ENCODE measurements around the gene CATSPERB. TPM values are rescaled to one million over a fixed set of nuclear protein-coding genes. Genes with fewer than 3 reads are reported as not detected.

Gene CATSPERB
- total and polyA plus RNA-seq, 2 experiments from 2014 or later: 0.27 to 0.38 TPM

- TF ChIP-seq CREB1 (CRISPR knock-in tag; IDR thresholded peaks at IDR 0.05; ENCODE audit: low read depth) (no peak), ETS1 (IDR thresholded peaks at IDR 0.05) (no peak), ZNF114 (CRISPR knock-in tag; IDR thresholded peaks at IDR 0.05) (no peak), JUNB (IDR thresholded peaks at IDR 0.05; ENCODE audit: unreplicated experiment) (no peak), EZH2 (IDR thresholded peaks at IDR 0.05; ENCODE audit: low read depth, unreplicated experiment) (no peak), REST (IDR thresholded peaks at IDR 0.05; ENCODE audit: unreplicated experiment) (no peak), EZH2phosphoT487 (IDR thresholded peaks at IDR 0.05; ENCODE audit: unreplicated experiment) (no peak)
These were observed 3.2 kb downstream of the CATSPERB start (continued) for GRCh38 chr14:91728616-91729183.

- H3K4me2 ChIP-seq: no peak overlapping the region
- no peaks in the 10 kb centered on the region for H3K4me1 Mint-ChIP-seq
- no peaks in the 10 kb centered on the region for H3K79me2 ChIP-seq (replicated peaks; ENCODE audit: insufficient read depth)
- H3K9me3 Mint-ChIP-seq: no peaks in the 10 kb centered on the region; the same call in 2 of the 3 replicates
- ATAC-seq (no peak), DNase-seq (ENCODE audit: low spot score) (no peak)
- no peak overlapping the region for H3K27ac ChIP-seq (ENCODE audit: low read depth)
- H3K4me3 ChIP-seq: no peak overlapping the region
- no peaks in the 10 kb centered on the region for H3K27me3 Mint-ChIP-seq (ENCODE audit: insufficient read depth, low read depth, poor library complexity)
- H3K4me3 Mint-ChIP-seq: no peak overlapping the region
- no peak overlapping the region for H3K27ac Mint-ChIP-seq
- H3F3A ChIP-seq (replicated peaks; ENCODE audit: low read depth): no peaks in the 10 kb centered on the region
- no peaks in the 10 kb centered on the region for H3K4me1 ChIP-seq (ENCODE audit: insufficient read depth)
- H2AFZ ChIP-seq: no peak overlapping the region
- no peaks in the 10 kb centered on the region for H4K20me1 ChIP-seq (replicated peaks; ENCODE audit: insufficient read depth)
- no peaks in the 10 kb centered on the region for H3K36me3 Mint-ChIP-seq (ENCODE audit: low read depth)
- no peaks in the 10 kb centered on the region for H3K36me3 ChIP-seq (ENCODE audit: insufficient read depth)
- no peaks in the 10 kb centered on the region for H3K27me3 ChIP-seq (ENCODE audit: insufficient read depth)
- H3K9me2 ChIP-seq (ENCODE audit: insufficient read depth): no peaks in the 10 kb centered on the region
- TF ChIP-seq JUNB (IDR thresholded peaks at IDR 0.05; ENCODE audit: unreplicated experiment): no peak
- no peak for TF ChIP-seq ZNF462 (CRISPR knock-in tag; IDR thresholded peaks at IDR 0.05)
- TF ChIP-seq NANOG (IDR thresholded peaks at IDR 0.05; ENCODE audit: borderline replicate concordance): no peak
- TF ChIP-seq EZH2 (IDR thresholded peaks at IDR 0.05; ENCODE audit: low read depth, unreplicated experiment): no peak
- no peak for TF ChIP-seq REST (IDR thresholded peaks at IDR 0.05; ENCODE audit: unreplicated experiment)
- TF ChIP-seq ZNF331 (CRISPR knock-in tag; IDR thresholded peaks at IDR 0.05; ENCODE audit: low read depth): no peak
- TF ChIP-seq ZNF114 (CRISPR knock-in tag; IDR thresholded peaks at IDR 0.05): no peak
These were observed 4.8 kb downstream of the CATSPERB start for GRCh38 chr14:91727121-91727520.

Data from GM23338 (cell line).